ENCODE results near the gene ZNF891. TPM values are rescaled to one million over a fixed set of nuclear protein-coding genes. Genes with fewer than 3 reads are reported as not detected.

ZNF891 gene
- 3.1 and 3.2 TPM in 2 replicates for total RNA-seq (2014; rRNA removed; shearing (Covaris generic))
- 5.0 and 5.9 TPM in 2 replicates for total RNA-seq (2022)
- Bru-seq, nascent RNA = percentile 74 among the genes with signal in this experiment
- BruChase-seq, experiment 1, labeled RNA remaining after a 6-hour chase = percentile 86 among the genes with signal in this experiment
- percentile 88 among the genes with signal in this experiment for BruChase-seq, experiment 2, labeled RNA remaining after a 2-hour chase
- long read RNA-seq, full-length matches to known transcripts = 1 of 1 reads
- long read RNA-seq, partial matches to known transcripts = 0 of 1 reads
- long read RNA-seq, other reads (novel, unspliced or antisense) = 0 of 1 reads

- peak within 1 kb of the TSS; percentile 79 for H3K4me3 ChIP-seq (ENCODE audit: low read depth, low read length, poor library complexity, severe bottlenecking)
- peaks cover 8% of the 10 kb centered on the region; the same call in 1 of the 2 replicates for H3K79me2 ChIP-seq (ENCODE audit: insufficient read depth, low read depth, low read length)
- no TSS peak for BruUV-seq (replicated peaks)
- intact Hi-C loops (cut with micrococcal nuclease; ENCODE audit: unreplicated experiment) = loop anchor here (1.0 kb wide), 1 partner anchor 50 kb away; the partner anchor contains the start of gene ZNF140
- ChIA-PET POLR2A (interaction anchor here (0.8 to 1.2 kb wide), 2 partner anchors 51 to 52 kb away, joined by 3 to 4 read pairs; partner anchors contain the start of gene ZNF268), CTCF (ENCODE audit: unreplicated experiment) (no interaction called here)
- H3K9me3 ChIP-seq (ENCODE audit: low read length) = peaks cover 55% of the 10 kb centered on the region
- no peaks in the 10 kb centered on the region for H3K9me2 ChIP-seq (ENCODE audit: insufficient read depth, low read length)
- peaks cover 43% of the 10 kb centered on the region for H3K36me3 ChIP-seq (ENCODE audit: insufficient read depth, low read length)
- no peaks in the 10 kb centered on the region for H3K4me1 ChIP-seq (ENCODE audit: insufficient read depth, low read length, poor library complexity, severe bottlenecking)
- H4K20me1 ChIP-seq (ENCODE audit: insufficient read depth, low read length) = no peaks in the 10 kb centered on the region
- peak within 1 kb of the TSS; percentile 62 for H3K27ac ChIP-seq (ENCODE audit: low read depth, low read length, poor library complexity, severe bottlenecking)
- peak within 1 kb of the TSS; percentile 58 for H3K4me2 ChIP-seq (ENCODE audit: low read length)
- TF ChIP-seq CTCF (conservative IDR thresholded peaks at IDR 0.05; ENCODE audit: low read length) (no peak), EZH2phosphoT487 (IDR thresholded peaks at IDR 0.05; ENCODE audit: borderline replicate concordance, low read depth, low read length) (no peak)
- peak within 1 kb of the TSS; percentile 71 for H2AFZ ChIP-seq (ENCODE audit: low read length)
- DNase-seq (ENCODE audit: low spot score) = peak; percentile 94
These were observed at the start of gene ZNF891, which contains the start of gene ZNF10 for GRCh38 chr12:133130038-133130807. Gene ZNF891 (minus strand): TSS chr12:133130274. CDS start chr12:133121918, 8,356 bp downstream. Gene ZNF10 (plus strand): TSS chr12:133130627. CDS start chr12:133144493, 13,866 bp downstream.

- Histone ChIP-seq H3K4me3 (ENCODE audit: low read depth, low read length, poor library complexity, severe bottlenecking) (no peak overlapping the region), H3K79me2 (ENCODE audit: insufficient read depth, low read depth, low read length) (no peaks in the 10 kb centered on the region), H3K9me3 (ENCODE audit: low read length) (peaks cover 36% of the 10 kb centered on the region), H3K36me3 (ENCODE audit: insufficient read depth, low read length) (no peaks in the 10 kb centered on the region), H3K9me2 (ENCODE audit: insufficient read depth, low read length) (no peaks in the 10 kb centered on the region), H3K4me1 (ENCODE audit: insufficient read depth, low read length, poor library complexity, severe bottlenecking) (no peaks in the 10 kb centered on the region), H4K20me1 (ENCODE audit: insufficient read depth, low read length) (no peaks in the 10 kb centered on the region), H3K4me2 (ENCODE audit: low read length) (no peak overlapping the region), H2AFZ (ENCODE audit: low read length) (no peak overlapping the region), H3K27ac (ENCODE audit: low read depth, low read length, poor library complexity, severe bottlenecking) (no peak overlapping the region)
- ChIA-PET POLR2A (no interaction called here), CTCF (ENCODE audit: unreplicated experiment) (no interaction called here)
- BruUV-seq (replicated peaks) = no TSS peak
- DNase-seq (ENCODE audit: low spot score) = no peak
- TF ChIP-seq CTCF (conservative IDR thresholded peaks at IDR 0.05; ENCODE audit: low read length) (no peak), EZH2phosphoT487 (IDR thresholded peaks at IDR 0.05; ENCODE audit: borderline replicate concordance, low read depth, low read length) (no peak)
- intact Hi-C loops (cut with micrococcal nuclease; ENCODE audit: unreplicated experiment) = no loop called here
These were observed 44.8 kb upstream of the ZNF891 start for GRCh38 chr12:133174901-133175300.

All from OCI-LY7 (cell line).